Coronary artery (tissue), 2 donors: ENCODE measurements around the gene UBALD2.
"Not testable (repeated sequence)": the region's sequence is repeated elsewhere in the genome, so short reads cannot be mapped to it uniquely, and the experiment has no call there.

Source experiments
- DNase-seq: peaks from one replicate; pipeline ENCODE4 v3.0.0-alpha.2; 2017; ENCODE audit warnings: low spot score
- H3K27ac ChIP-seq, 2 donors: fragments of 200-600 bp; sonication (generic); one replicate each; pipeline ENCODE4 v1.5.1; 2016 to 2019
- H3K4me3 ChIP-seq: fragments of 200-600 bp; sonication (generic); 2 replicates; pipeline ENCODE4 v1.5.1; 2016; ENCODE audit warnings: mild to moderate bottlenecking, moderate library complexity
- TF ChIP-seq, protein P1 (sequence below): fragments of 200-600 bp; sonication (generic); IDR thresholded peaks from one replicate; pipeline ENCODE4 v1.5.1; 2019; ENCODE audit warnings: antibody characterized with exemption

UBALD2 gene

DNA sequence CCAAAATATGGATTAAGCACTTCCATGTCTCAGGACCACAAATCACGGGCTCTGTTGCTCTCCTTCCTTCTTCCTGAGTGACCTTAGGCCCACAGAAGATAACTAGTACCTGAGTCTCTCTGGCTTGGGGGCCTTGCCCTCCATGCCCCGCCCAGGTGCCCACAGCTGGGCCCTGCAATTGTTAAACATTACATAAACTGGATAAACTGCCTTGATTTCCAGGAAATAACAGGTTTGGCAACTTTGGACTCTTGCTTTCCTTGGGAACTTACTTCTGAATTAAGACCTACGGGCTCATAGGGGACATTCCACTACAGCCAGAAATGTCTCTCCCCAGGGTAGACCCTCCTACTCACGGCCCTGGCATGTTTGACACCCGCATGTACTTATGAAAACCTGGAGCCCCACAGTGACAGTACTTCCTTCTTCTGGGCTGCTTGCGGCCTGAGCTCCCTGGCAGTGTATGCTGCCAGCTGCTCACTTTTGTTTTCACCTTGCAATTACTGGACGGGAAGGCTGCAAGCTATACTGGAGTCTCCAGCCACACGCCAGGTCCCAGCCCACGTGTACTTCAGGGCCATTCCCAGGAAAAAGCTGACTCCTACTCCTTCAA lies 2.3 kb upstream of the UBALD2 start:
- TF ChIP-seq, protein P1, sequence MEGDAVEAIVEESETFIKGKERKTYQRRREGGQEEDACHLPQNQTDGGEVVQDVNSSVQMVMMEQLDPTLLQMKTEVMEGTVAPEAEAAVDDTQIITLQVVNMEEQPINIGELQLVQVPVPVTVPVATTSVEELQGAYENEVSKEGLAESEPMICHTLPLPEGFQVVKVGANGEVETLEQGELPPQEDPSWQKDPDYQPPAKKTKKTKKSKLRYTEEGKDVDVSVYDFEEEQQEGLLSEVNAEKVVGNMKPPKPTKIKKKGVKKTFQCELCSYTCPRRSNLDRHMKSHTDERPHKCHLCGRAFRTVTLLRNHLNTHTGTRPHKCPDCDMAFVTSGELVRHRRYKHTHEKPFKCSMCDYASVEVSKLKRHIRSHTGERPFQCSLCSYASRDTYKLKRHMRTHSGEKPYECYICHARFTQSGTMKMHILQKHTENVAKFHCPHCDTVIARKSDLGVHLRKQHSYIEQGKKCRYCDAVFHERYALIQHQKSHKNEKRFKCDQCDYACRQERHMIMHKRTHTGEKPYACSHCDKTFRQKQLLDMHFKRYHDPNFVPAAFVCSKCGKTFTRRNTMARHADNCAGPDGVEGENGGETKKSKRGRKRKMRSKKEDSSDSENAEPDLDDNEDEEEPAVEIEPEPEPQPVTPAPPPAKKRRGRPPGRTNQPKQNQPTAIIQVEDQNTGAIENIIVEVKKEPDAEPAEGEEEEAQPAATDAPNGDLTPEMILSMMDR, result no peak
- H3K27ac ChIP-seq, result peak overlapping the region in 1 of 2 donors; percentile 30

DNA sequence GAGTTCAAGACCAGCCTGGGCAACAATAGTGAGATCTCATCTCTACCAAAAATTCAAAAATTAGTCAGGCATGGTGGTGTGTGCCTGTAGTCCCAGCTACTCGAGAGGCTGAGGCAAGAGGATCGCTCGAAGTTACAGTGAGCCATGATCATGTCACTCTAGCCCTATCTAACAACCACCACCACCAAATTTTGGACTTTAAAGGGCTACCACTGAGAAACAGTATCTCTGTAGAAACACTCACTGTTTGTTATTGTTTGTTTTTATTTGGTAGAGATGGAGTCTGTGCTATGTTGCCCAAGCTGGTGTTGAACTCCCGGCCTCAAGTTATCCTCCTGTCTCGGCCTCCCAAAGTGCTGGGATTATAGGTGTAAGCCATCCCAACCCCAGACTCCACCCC lies 1.3 kb upstream of the UBALD2 start:
- TF ChIP-seq, protein P1, result no peak
- Histone ChIP-seq H3K27ac (peak overlapping the region; percentile 55 to 75), H3K4me3 (no peak overlapping the region)
- DNase-seq, result no peak

More for the DNA sequence above, 2.3 kb upstream of the UBALD2 start:
- no peak for DNase-seq
- H3K4me3 ChIP-seq, result no peak overlapping the region

DNA sequence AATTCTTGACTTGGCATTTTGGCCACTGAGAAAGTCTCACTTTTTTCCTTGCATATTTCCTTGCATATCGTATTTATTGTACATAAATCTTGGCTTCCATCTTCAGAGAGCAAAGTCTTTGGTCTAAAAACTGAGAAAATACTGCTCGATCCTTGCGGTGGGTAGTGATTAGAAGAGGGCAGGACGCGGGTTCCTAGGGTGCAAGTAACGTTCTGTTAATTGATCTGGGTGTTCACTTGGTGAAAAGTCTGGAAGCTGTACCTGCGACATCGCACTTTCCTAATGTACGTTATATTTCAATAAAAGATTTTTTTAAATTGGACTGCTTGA lies 758 bp upstream of the UBALD2 start:
- Histone ChIP-seq H3K27ac (peak overlapping the region; percentile 73 to 75), H3K4me3 (peak overlapping the region; percentile 44)
- TF ChIP-seq, protein P1, result no peak
- no peak for DNase-seq

DNA sequence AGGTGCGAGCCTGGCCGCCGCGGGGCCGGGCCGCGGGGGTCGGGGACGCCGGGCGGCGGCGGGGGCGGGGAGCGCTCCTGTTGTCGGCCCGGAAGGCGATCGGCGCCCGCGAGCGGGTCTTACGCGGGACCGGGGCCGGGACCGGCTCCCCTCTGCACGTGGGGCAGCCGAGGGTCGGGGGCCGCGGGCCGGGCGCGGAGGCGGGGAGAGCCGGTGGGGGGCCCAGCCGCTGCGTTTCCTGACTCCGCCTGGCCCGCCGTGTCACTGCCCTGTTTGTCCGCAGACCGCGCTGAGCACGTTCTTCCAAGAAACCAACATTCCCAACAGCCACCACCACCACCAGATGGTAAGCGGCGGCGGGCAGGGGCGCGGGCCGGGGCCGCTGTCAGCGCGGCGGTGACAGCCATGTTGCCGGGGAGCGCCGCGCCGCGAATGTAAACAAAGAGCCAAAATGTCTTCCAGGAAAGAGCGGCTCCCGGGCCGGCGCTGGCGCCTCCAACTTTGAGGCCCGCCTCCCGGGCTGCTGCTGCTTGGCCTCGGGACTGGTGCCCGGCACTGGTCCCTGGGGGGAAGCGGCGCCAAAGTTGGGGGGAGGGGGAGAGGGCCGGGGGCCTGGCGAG lies 586 bp downstream of the UBALD2 start:
- H3K4me3 ChIP-seq, result peak overlapping the region; percentile 90
- TF ChIP-seq, protein P1, result no peak
- H3K27ac ChIP-seq, result peak overlapping the region; percentile 89 to 97
- DNase-seq, result peak; percentile 86

DNA sequence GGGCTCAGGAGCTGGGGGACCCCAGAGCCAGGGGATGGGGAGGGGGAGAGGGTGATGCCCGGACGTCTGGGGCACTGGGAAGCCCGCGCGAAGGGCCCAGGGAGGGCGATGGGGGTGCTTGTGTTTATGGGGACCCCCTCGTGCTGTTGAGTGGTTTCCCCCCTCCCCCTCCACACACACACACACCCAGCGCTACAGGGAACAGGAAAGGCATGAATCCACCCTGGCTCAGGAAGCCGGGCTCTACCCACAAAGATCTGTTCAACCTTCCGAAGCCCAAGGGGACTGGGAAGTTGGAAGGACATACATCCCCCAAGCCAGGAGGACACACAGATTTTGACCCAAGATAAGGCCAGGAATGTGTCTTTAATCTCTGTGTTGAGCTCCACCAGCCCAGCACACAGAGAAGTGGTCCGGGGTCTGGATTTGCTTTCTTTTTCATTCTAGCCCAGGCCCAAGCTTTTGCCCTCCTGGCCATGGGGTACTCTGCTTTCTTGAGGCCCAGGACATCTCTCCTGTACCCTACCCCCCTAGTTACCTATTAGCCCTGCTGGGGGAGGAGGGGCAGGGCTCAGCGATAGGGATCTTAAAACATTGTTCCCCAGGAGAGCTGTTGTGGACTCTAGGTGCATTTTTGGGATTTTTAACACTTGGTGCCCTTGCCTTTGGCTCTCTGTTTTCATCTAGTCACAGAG lies 1.2 kb downstream of the UBALD2 start:
- peak overlapping the region; percentile 90 for H3K4me3 ChIP-seq
- no peak for DNase-seq
- TF ChIP-seq, protein P1, result no peak
- H3K27ac ChIP-seq, result peak overlapping the region; percentile 89 to 97

DNA sequence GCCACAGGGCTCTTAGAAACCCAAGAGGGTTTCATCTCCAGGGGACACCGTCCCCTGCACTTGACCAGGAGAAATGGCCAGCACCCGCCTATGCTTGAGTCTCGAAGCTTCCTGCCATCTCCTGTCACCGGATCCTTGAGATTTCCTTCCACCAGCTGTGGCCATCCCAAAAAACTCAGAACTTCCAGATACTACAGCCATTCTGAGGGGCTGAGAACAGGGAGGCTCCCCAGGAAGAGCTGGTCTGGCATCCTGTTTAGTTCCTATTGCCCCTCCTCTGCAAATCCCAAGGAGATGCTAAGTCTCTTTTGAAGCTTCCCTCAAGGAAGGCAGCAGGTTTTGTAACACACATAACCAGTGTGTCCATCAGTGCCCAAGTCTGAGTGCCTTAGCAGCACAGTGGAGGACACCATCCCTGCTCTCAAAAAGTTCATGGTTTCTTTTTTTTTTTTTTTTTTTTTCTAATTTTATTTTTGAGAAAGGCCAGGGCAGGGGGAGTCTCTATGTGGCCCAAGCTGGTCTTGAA lies 2.0 kb downstream of the UBALD2 start:
- no peak for DNase-seq
- H3K4me3 ChIP-seq, result peak overlapping the region; percentile 90
- TF ChIP-seq, protein P1, result no peak
- H3K27ac ChIP-seq, result peak overlapping the region; percentile 89 to 97

DNA sequence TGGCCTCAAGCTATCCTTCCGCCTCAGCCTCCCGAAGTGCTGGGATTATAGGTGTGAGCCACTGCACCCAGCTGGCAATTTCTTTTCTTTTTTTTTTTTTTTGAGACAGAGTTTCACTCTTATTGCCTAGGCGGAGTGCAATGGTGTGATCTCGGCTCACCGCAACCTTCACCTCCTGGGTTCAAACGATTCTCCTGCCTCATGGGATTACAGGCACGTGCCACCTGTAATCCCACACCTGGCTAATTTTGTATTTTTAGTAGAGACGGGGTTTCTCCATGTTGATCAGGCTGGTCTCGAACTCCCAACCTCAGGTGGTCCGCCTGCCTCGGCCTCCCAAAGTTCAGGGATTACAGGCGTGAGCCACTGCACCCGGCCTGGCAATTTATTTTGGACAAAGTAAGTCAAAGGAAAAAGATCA lies 2.4 kb downstream of the UBALD2 start:
- Histone ChIP-seq H3K27ac (peak overlapping the region; percentile 46 to 78), H3K4me3 (peak overlapping the region; percentile 57)
- DNase-seq, result not testable (repeated sequence)
